Activated CD4-positive, alpha-beta T cell treated with anti-CD3 and anti-CD28 coated beads, Interleukin-2, amount 10 ng/mL, durations not matched to agents 24 days and 14 days (primary cell): Measurements from ENCODE around the gene TGM3. TPM values are rescaled to one million over a fixed set of nuclear protein-coding genes. Genes with fewer than 3 reads are reported as not detected.

ENCODE experiments used
- DNase-seq: peaks from one replicate; pipeline ENCODE4 v3.0.0; 2022
- H3K27ac Mint-ChIP-seq: one replicate; pipeline ENCODE4 v1.8.0; 2022; ENCODE audit warnings: mild to moderate bottlenecking, mixed read lengths
- H3K27me3 Mint-ChIP-seq: one replicate; pipeline ENCODE4 v1.8.0; 2022; ENCODE audit warnings: mixed read lengths
- H3K36me3 Mint-ChIP-seq: one replicate; pipeline ENCODE4 v1.8.0; 2022; ENCODE audit warnings: low read depth, mild to moderate bottlenecking, mixed read lengths
- H3K4me1 Mint-ChIP-seq: one replicate; pipeline ENCODE4 v1.8.0; 2021; ENCODE audit warnings: mixed read lengths
- H3K4me3 Mint-ChIP-seq: one replicate; pipeline ENCODE4 v1.8.0; 2022; ENCODE audit warnings: mild to moderate bottlenecking, moderate library complexity, mixed read lengths
- H3K9me3 Mint-ChIP-seq: one replicate; pipeline ENCODE4 v1.8.0; 2021; ENCODE audit warnings: mixed read lengths
- intact Hi-C: fragments of 100-400 bp; cut with micrococcal nuclease; formaldehyde crosslinking; loops from one replicate; pipeline ENCODE4 v1.15.1; 2023
- total RNA-seq: library from RNA; stranded (reverse); gene quantifications from 2 replicates; pipeline ENCODE4 v1.2.3, GENCODE V29; 2022

Gene TGM3
- total RNA-seq, 1 donor from 2014 or later: not detected

- intact Hi-C loops: no loop called here
- H3K27ac Mint-ChIP-seq: no peak overlapping the region
- H3K4me1 Mint-ChIP-seq: peaks cover 3% of the 10 kb centered on the region
- no peak overlapping the region for H3K4me3 Mint-ChIP-seq
- H3K27me3 Mint-ChIP-seq: peaks cover 3% of the 10 kb centered on the region
- H3K36me3 Mint-ChIP-seq: no peaks in the 10 kb centered on the region
- no peak for DNase-seq
- H3K9me3 Mint-ChIP-seq: no peaks in the 10 kb centered on the region
These were observed 8.4 kb downstream of the TGM3 start for GRCh38 chr20:2304180-2304579.

GRCh38 chr20:2305029-2305428 is 9.2 kb downstream of the TGM3 start:
- Mint-ChIP-seq H3K4me1 (peaks cover 3% of the 10 kb centered on the region), H3K27ac (no peak overlapping the region), H3K9me3 (no peaks in the 10 kb centered on the region), H3K4me3 (no peak overlapping the region), H3K36me3 (no peaks in the 10 kb centered on the region), H3K27me3 (peaks cover 3% of the 10 kb centered on the region)
- no peak for DNase-seq
- intact Hi-C loops: no loop called here

GRCh38 chr20:2305479-2305878 is 9.7 kb downstream of the TGM3 start:
- Mint-ChIP-seq H3K27ac (no peak overlapping the region), H3K36me3 (no peaks in the 10 kb centered on the region), H3K4me3 (no peak overlapping the region), H3K4me1 (peaks cover 3% of the 10 kb centered on the region), H3K27me3 (peaks cover 3% of the 10 kb centered on the region), H3K9me3 (no peaks in the 10 kb centered on the region)
- intact Hi-C loops: no loop called here
- no peak for DNase-seq

GRCh38 chr20:2305946-2306345 is 10.1 kb downstream of the TGM3 start:
- Mint-ChIP-seq H3K4me3 (no peak overlapping the region), H3K4me1 (peaks cover 1% of the 10 kb centered on the region), H3K27me3 (peaks cover 3% of the 10 kb centered on the region), H3K27ac (no peak overlapping the region), H3K9me3 (no peaks in the 10 kb centered on the region), H3K36me3 (no peaks in the 10 kb centered on the region)
- intact Hi-C loops: no loop called here
- DNase-seq: no peak

- H3K27ac Mint-ChIP-seq: no peak overlapping the region
- DNase-seq: no peak
- H3K27me3 Mint-ChIP-seq: peaks cover 3% of the 10 kb centered on the region
- no peaks in the 10 kb centered on the region for H3K4me1 Mint-ChIP-seq
- H3K36me3 Mint-ChIP-seq: no peaks in the 10 kb centered on the region
- H3K9me3 Mint-ChIP-seq: no peaks in the 10 kb centered on the region
- intact Hi-C loops: no loop called here
- H3K4me3 Mint-ChIP-seq: no peak overlapping the region
These were observed 11.3 kb downstream of the TGM3 start for GRCh38 chr20:2307136-2307535.

GRCh38 chr20:2311329-2311728 is 15.5 kb downstream of the TGM3 start:
- no peaks in the 10 kb centered on the region for H3K36me3 Mint-ChIP-seq
- H3K27me3 Mint-ChIP-seq: no peaks in the 10 kb centered on the region
- H3K4me3 Mint-ChIP-seq: no peak overlapping the region
- H3K4me1 Mint-ChIP-seq: no peaks in the 10 kb centered on the region
- H3K27ac Mint-ChIP-seq: no peak overlapping the region
- intact Hi-C loops: no loop called here
- H3K9me3 Mint-ChIP-seq: no peaks in the 10 kb centered on the region
- DNase-seq: no peak

GRCh38 chr20:2312876-2313275 is 17.1 kb downstream of the TGM3 start:
- DNase-seq: no peak
- Mint-ChIP-seq H3K36me3 (no peaks in the 10 kb centered on the region), H3K27ac (no peak overlapping the region), H3K27me3 (peaks cover 2% of the 10 kb centered on the region), H3K4me1 (no peaks in the 10 kb centered on the region), H3K4me3 (no peak overlapping the region), H3K9me3 (no peaks in the 10 kb centered on the region)
- intact Hi-C loops: no loop called here

GRCh38 chr20:2313316-2313715 is 17.5 kb downstream of the TGM3 start:
- H3K4me3 Mint-ChIP-seq: no peak overlapping the region
- no peak overlapping the region for H3K27ac Mint-ChIP-seq
- no peaks in the 10 kb centered on the region for H3K36me3 Mint-ChIP-seq
- intact Hi-C loops: no loop called here
- H3K27me3 Mint-ChIP-seq: peaks cover 2% of the 10 kb centered on the region
- DNase-seq: no peak
- no peaks in the 10 kb centered on the region for H3K9me3 Mint-ChIP-seq
- H3K4me1 Mint-ChIP-seq: no peaks in the 10 kb centered on the region

GRCh38 chr20:2314759-2315439 is 19.1 kb downstream of the TGM3 start:
- DNase-seq: no peak
- Mint-ChIP-seq H3K9me3 (no peaks in the 10 kb centered on the region), H3K4me1 (no peaks in the 10 kb centered on the region), H3K27ac (no peak overlapping the region), H3K4me3 (no peak overlapping the region), H3K36me3 (no peaks in the 10 kb centered on the region), H3K27me3 (peaks cover 4% of the 10 kb centered on the region)
- intact Hi-C loops: no loop called here

- Mint-ChIP-seq H3K9me3 (no peaks in the 10 kb centered on the region), H3K27me3 (peaks cover 5% of the 10 kb centered on the region), H3K27ac (no peak overlapping the region)
These were observed 19.6 kb downstream of the TGM3 start for GRCh38 chr20:2315440-2315778.

GRCh38 chr20:2316847-2317495 is 21.2 kb downstream of the TGM3 start:
- H3K4me3 Mint-ChIP-seq: no peak overlapping the region
- H3K27me3 Mint-ChIP-seq: peaks cover 10% of the 10 kb centered on the region
- H3K4me1 Mint-ChIP-seq: no peaks in the 10 kb centered on the region
- no peak for DNase-seq
- no peaks in the 10 kb centered on the region for H3K36me3 Mint-ChIP-seq
- no peaks in the 10 kb centered on the region for H3K9me3 Mint-ChIP-seq
- H3K27ac Mint-ChIP-seq: no peak overlapping the region
- intact Hi-C loops: no loop called here

More at GRCh38 chr20:2315440-2315778, 19.6 kb downstream of the TGM3 start:
- no peak for DNase-seq
- Mint-ChIP-seq H3K4me3 (no peak overlapping the region), H3K36me3 (no peaks in the 10 kb centered on the region), H3K4me1 (no peaks in the 10 kb centered on the region)
- intact Hi-C loops: no loop called here

GRCh38 chr20:2320813-2321658 is 25.2 kb downstream of the TGM3 start:
- Mint-ChIP-seq H3K27ac (no peak overlapping the region), H3K36me3 (no peaks in the 10 kb centered on the region), H3K27me3 (peaks cover 18% of the 10 kb centered on the region), H3K9me3 (no peaks in the 10 kb centered on the region), H3K4me1 (no peaks in the 10 kb centered on the region), H3K4me3 (no peak overlapping the region)
- DNase-seq: no peak
- intact Hi-C loops: no loop called here

- Mint-ChIP-seq H3K27ac (no peak overlapping the region), H3K9me3 (no peaks in the 10 kb centered on the region), H3K4me1 (no peaks in the 10 kb centered on the region), H3K36me3 (no peaks in the 10 kb centered on the region), H3K27me3 (peaks cover 16% of the 10 kb centered on the region), H3K4me3 (no peak overlapping the region)
- intact Hi-C loops: no loop called here
- no peak for DNase-seq
These were observed 27.2 kb downstream of the TGM3 start for GRCh38 chr20:2323051-2323450.

- Mint-ChIP-seq H3K4me3 (no peak overlapping the region), H3K27me3 (peaks cover 12% of the 10 kb centered on the region), H3K9me3 (no peaks in the 10 kb centered on the region), H3K36me3 (no peaks in the 10 kb centered on the region), H3K27ac (no peak overlapping the region), H3K4me1 (no peaks in the 10 kb centered on the region)
- no peak for DNase-seq
- intact Hi-C loops: no loop called here
These were observed 30.2 kb downstream of the TGM3 start for GRCh38 chr20:2326046-2326445.
